Keratinocyte (primary cell): ENCODE measurements around the gene VPS8. TPM values are rescaled to one million over a fixed set of nuclear protein-coding genes. Genes with fewer than 3 reads are reported as not detected.
"Not testable (repeated sequence)": the region's sequence is repeated elsewhere in the genome, so short reads cannot be mapped to it uniquely, and the experiment has no call there.

Experiments
- DNase-seq: peaks from one replicate; pipeline ENCODE4 v3.0.0-alpha.2; 2011; ENCODE audit warnings: low read depth, missing footprints, low spot score
- FAIRE-seq: peaks from 2 replicates; lab custom pipeline; 2011; peaks lifted over from hg19 to GRCh38; lab: Jason Lieb, UNC
- H2AFZ ChIP-seq: 2 replicates; pipeline ENCODE4 v1.6.0; 2012; ENCODE audit warnings: low read length, control low read depth, inconsistent platforms; ENCODE audit not compliant: control insufficient read depth
- H3K27ac ChIP-seq: 2 replicates; pipeline ENCODE4 v1.5.1; 2011; ENCODE audit warnings: low read length; ENCODE audit not compliant: control insufficient read depth, insufficient read depth
- H3K27me3 ChIP-seq: 3 replicates; pipeline ENCODE4 v1.6.0; 2011; ENCODE audit warnings: low read length; ENCODE audit not compliant: control insufficient read depth, insufficient read depth; ENCODE audit errors: extremely low read depth
- H3K36me3 ChIP-seq, 2 experiments: 2 replicates in 1 of 2; 3 replicates in 1 of 2; pipeline ENCODE4 v1.5.1; 2011; ENCODE audit warnings: low read length in 2 of 2, mild to moderate bottlenecking in 1 of 2; ENCODE audit not compliant: control insufficient read depth in 2 of 2, insufficient read depth in 2 of 2; ENCODE audit errors: extremely low read depth in 1 of 2
- H3K4me1 ChIP-seq: 3 replicates; pipeline ENCODE4 v1.5.1; 2011; ENCODE audit warnings: low read length; ENCODE audit not compliant: control insufficient read depth, insufficient read depth; ENCODE audit errors: extremely low read depth
- H3K4me2 ChIP-seq: 3 replicates; pipeline ENCODE4 v1.6.0; 2011; ENCODE audit warnings: low read depth, low read length; ENCODE audit not compliant: control insufficient read depth, insufficient read depth; ENCODE audit errors: extremely low read depth
- H3K4me3 ChIP-seq, 3 experiments: fragments of 200-600 bp in 1 of 3; sonication (generic) in 1 of 3; 2 replicates in 2 of 3; 3 replicates in 1 of 3; pipeline ENCODE4 v1.5.1; 2011 to 2016; ENCODE audit warnings: low read length in 3 of 3, mild to moderate bottlenecking in 3 of 3, control low read depth in 2 of 3, inconsistent platforms in 1 of 3, low read depth in 1 of 3, mixed read lengths in 1 of 3, mixed run types in 1 of 3, moderate library complexity in 1 of 3; ENCODE audit not compliant: control insufficient read depth in 2 of 3, insufficient read depth in 2 of 3; ENCODE audit errors: extremely low read depth in 1 of 3
- H3K79me2 ChIP-seq: 2 replicates; pipeline ENCODE4 v1.6.0; 2012; ENCODE audit warnings: low read length; ENCODE audit not compliant: control insufficient read depth, insufficient read depth
- H3K9ac ChIP-seq: 3 replicates; pipeline ENCODE4 v1.6.0; 2011; ENCODE audit warnings: low read length; ENCODE audit not compliant: control insufficient read depth, insufficient read depth; ENCODE audit errors: extremely low read depth
- H3K9me1 ChIP-seq: 3 replicates; pipeline ENCODE4 v1.6.0; 2011; ENCODE audit warnings: low read length; ENCODE audit not compliant: control insufficient read depth, insufficient read depth; ENCODE audit errors: extremely low read depth
- H3K9me3 ChIP-seq: 2 replicates; pipeline ENCODE4 v1.5.1; 2012; ENCODE audit warnings: low read depth, low read length; ENCODE audit not compliant: control insufficient read depth
- H4K20me1 ChIP-seq: 3 replicates; pipeline ENCODE4 v1.6.0; 2011; ENCODE audit warnings: low read length; ENCODE audit not compliant: control insufficient read depth, insufficient read depth; ENCODE audit errors: extremely low read depth
- EZH2 ChIP-seq: IDR thresholded peaks from one replicate; pipeline ENCODE4 v1.6.1; 2012; ENCODE audit warnings: inconsistent platforms, mild to moderate bottlenecking, low read length, moderate library complexity
- dilution Hi-C: fragments of 300-500 bp; cut with MboI; formaldehyde crosslinking; loops from one replicate; pipeline ENCODE4 v1.7.0; 2020; ENCODE audit warnings: low sequenced_read_pairs; ENCODE audit not compliant: extremely low pct_ligation_motif_present
- polyA plus RNA-seq, 5 experiments: library from polyadenylated mRNA; depleted of rRNA in 3 of 5; stranded (reverse) in 3 of 5; stranded (forward) in 1 of 5; unstranded in 1 of 5; fragments of >200 nt; gene quantifications; 1 replicate in 1 of 5; 2 replicates in 3 of 5; 3 replicates in 1 of 5; pipeline versions ENCODE4 v1.2.1 to v1.2.3, GENCODE V29; 2011 to 2012; ENCODE audit warnings: missing spikeins in 2 of 5, low read depth in 1 of 5, low replicate concordance in 1 of 5
- TF ChIP-seq, protein P1 (sequence below), 3 experiments: IDR thresholded peaks in 1 of 3; conservative IDR thresholded peaks in 1 of 3; optimal IDR thresholded peaks in 1 of 3; 2 replicates in 2 of 3; 3 replicates in 1 of 3; pipeline versions ENCODE3 to v1.5.1; 2011; ENCODE audit warnings: low read length in 3 of 3, mild to moderate bottlenecking in 3 of 3, moderate library complexity in 2 of 3, control low read depth in 1 of 3, inconsistent platforms in 1 of 3; ENCODE audit not compliant: insufficient read depth in 2 of 3; ENCODE audit errors: extremely low read depth in 1 of 3

The VPS8 gene
- polyA plus RNA-seq, 1 donor (not counting 4 experiments of a cell fraction or from before 2014, with no cell fraction given) = 28.4 TPM

DNA sequence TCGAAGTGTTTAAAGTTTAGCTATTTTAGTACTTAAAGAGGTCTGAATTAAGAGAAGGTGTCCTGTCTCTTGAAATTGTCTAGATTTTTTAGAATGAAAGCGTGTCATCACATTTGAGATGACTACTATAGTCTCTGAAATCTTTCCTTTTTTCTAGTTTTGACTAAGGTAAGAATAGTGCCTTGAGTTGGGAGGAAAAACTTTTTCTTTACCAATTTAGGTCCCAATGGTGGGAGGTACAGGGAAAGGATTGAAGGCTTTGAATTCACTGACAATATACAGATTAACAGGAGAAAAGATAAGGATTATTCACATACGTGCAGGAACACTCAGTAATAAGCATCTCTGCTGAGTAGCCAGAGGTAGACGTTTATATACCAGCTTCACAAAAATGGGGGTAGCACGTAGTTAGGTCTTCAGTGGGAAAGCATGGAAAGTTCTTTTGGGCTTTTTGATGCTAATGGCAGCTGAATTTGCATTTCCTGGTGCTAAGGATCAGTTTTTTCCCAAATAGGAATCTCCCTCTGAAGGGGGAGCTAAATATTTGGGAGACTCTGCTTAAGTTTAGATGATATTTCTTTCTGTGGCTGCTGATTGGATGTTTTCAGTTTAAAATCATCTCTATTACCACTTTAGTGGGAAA is 88.1 kb downstream of the VPS8 start:
- Histone ChIP-seq H3K9ac (no peak overlapping the region), H3K4me1 (no peaks in the 10 kb centered on the region), H3K36me3 (peaks cover 0 to 3% of the 10 kb centered on the region in 2 experiments), H3K4me3 (no peak overlapping the region), H3K27me3 (no peaks in the 10 kb centered on the region), H3K9me1 (no peaks in the 10 kb centered on the region), H2AFZ (no peak overlapping the region), H3K4me2 (no peak overlapping the region), H4K20me1 (no peaks in the 10 kb centered on the region), H3K27ac (no peak overlapping the region), H3K79me2 (no peaks in the 10 kb centered on the region), H3K9me3 (no peaks in the 10 kb centered on the region)
- dilution Hi-C loops = no loop called here
- DNase-seq (no peak), FAIRE-seq (no peak)
- TF ChIP-seq, protein P1, sequence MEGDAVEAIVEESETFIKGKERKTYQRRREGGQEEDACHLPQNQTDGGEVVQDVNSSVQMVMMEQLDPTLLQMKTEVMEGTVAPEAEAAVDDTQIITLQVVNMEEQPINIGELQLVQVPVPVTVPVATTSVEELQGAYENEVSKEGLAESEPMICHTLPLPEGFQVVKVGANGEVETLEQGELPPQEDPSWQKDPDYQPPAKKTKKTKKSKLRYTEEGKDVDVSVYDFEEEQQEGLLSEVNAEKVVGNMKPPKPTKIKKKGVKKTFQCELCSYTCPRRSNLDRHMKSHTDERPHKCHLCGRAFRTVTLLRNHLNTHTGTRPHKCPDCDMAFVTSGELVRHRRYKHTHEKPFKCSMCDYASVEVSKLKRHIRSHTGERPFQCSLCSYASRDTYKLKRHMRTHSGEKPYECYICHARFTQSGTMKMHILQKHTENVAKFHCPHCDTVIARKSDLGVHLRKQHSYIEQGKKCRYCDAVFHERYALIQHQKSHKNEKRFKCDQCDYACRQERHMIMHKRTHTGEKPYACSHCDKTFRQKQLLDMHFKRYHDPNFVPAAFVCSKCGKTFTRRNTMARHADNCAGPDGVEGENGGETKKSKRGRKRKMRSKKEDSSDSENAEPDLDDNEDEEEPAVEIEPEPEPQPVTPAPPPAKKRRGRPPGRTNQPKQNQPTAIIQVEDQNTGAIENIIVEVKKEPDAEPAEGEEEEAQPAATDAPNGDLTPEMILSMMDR (optimal IDR thresholded peaks at IDR 0.05 in 1 of 3, IDR thresholded peaks at IDR 0.05 in 1 of 3, conservative IDR thresholded peaks at IDR 0.05 in 1 of 3; ENCODE audit: extremely low read depth in 1 of 3, insufficient read depth in 2 of 3, low read length in 3 of 3) = no peak
- TF ChIP-seq EZH2 = no peak

DNA sequence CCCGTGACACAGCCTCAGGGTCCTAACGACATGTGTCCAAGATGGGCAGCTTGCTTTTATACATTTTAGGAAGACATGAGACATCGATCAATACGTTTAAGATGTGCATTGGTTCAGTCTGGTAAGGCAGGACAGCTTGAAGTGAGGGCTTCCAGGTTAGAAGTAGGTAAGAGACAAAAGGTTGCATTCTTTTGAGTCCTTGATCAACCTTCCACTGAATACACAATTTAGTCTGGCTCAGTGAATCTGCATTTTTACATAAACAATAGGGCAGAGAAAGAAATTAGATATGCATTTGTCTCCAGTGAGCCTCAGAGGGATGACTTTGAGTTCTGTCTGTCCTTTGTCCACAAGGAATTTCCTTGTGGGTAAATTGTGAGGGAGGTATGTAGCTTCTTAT is 95.1 kb downstream of the VPS8 start:
- dilution Hi-C loops, H2AFZ ChIP-seq: not testable (repeated sequence)

More for the DNA sequence above, 95.1 kb downstream of the VPS8 start:
- not testable (repeated sequence) for H3K9ac ChIP-seq, FAIRE-seq, H3K27me3 ChIP-seq, H3K27ac ChIP-seq, H3K4me1 ChIP-seq, H3K36me3 ChIP-seq, H3K4me3 ChIP-seq, H3K9me3 ChIP-seq, H4K20me1 ChIP-seq, H3K9me1 ChIP-seq, DNase-seq, H3K79me2 ChIP-seq, H3K4me2 ChIP-seq
